Hepatocyte (in vitro differentiated cells): ENCODE measurements around the gene RNF41. TPM values are rescaled to one million over a fixed set of nuclear protein-coding genes. Genes with fewer than 3 reads are reported as not detected.

Experiments
- DNase-seq: peaks from one replicate; pipeline ENCODE4 v3.0.0-alpha.2; 2016; ENCODE audit warnings: low spot score
- H2AFZ ChIP-seq: fragments of 200-600 bp; sonication (generic); 2 replicates; pipeline ENCODE4 v1.6.0; 2016; ENCODE audit warnings: antibody characterized with exemption, mild to moderate bottlenecking
- H3K27ac ChIP-seq: fragments of 200-600 bp; sonication (generic); 2 replicates; pipeline ENCODE4 v1.5.1; 2016; ENCODE audit warnings: mild to moderate bottlenecking
- H3K27me3 ChIP-seq: fragments of 200-600 bp; sonication (generic); 2 replicates; pipeline ENCODE4 v1.6.1; 2016
- H3K36me3 ChIP-seq: fragments of 200-600 bp; sonication (generic); replicated peaks from 2 replicates; pipeline ENCODE4 v1.5.1; 2016; ENCODE audit warnings: low read depth; ENCODE audit not compliant: insufficient read depth
- H3K4me1 ChIP-seq: fragments of 200-600 bp; sonication (generic); 2 replicates; pipeline ENCODE4 v1.5.1; 2016; ENCODE audit warnings: mild to moderate bottlenecking, moderate library complexity; ENCODE audit not compliant: insufficient read depth
- H3K4me2 ChIP-seq: fragments of 200-600 bp; sonication (generic); 2 replicates; pipeline ENCODE4 v1.6.0; 2016
- H3K4me3 ChIP-seq: fragments of 200-600 bp; sonication (generic); 2 replicates; pipeline ENCODE4 v1.5.1; 2016; ENCODE audit warnings: mild to moderate bottlenecking
- H3K79me2 ChIP-seq: fragments of 200-600 bp; sonication (generic); 2 replicates; pipeline ENCODE4 v1.6.0; 2017; ENCODE audit warnings: mild to moderate bottlenecking
- H3K9me2 ChIP-seq: fragments of 200-600 bp; sonication (generic); replicated peaks from 2 replicates; pipeline ENCODE4 v1.6.0; 2017; ENCODE audit warnings: mild to moderate bottlenecking; ENCODE audit not compliant: insufficient read depth
- H3K9me3 ChIP-seq: fragments of 200-600 bp; sonication (generic); 2 replicates; pipeline ENCODE4 v1.5.1; 2016; ENCODE audit warnings: low read depth, mild to moderate bottlenecking
- H4K20me1 ChIP-seq: fragments of 200-600 bp; sonication (generic); 2 replicates; pipeline ENCODE4 v1.6.0; 2016; ENCODE audit warnings: mild to moderate bottlenecking; ENCODE audit not compliant: insufficient read depth, poor library complexity, severe bottlenecking
- EZH2 ChIP-seq: fragments of 200-600 bp; sonication (generic); IDR thresholded peaks from 2 replicates; pipeline ENCODE4 v1.6.1; 2016; ENCODE audit warnings: antibody characterized with exemption, mild to moderate bottlenecking, borderline replicate concordance
- EZH2phosphoT487 ChIP-seq: fragments of 200-600 bp; sonication (generic); IDR thresholded peaks from one replicate; pipeline ENCODE4 v1.6.1; 2018; ENCODE audit warnings: antibody characterized with exemption, mild to moderate bottlenecking, low read depth, moderate library complexity; ENCODE audit not compliant: unreplicated experiment, severe bottlenecking
- WGBS: methylation state at CpG from one replicate; pipeline ENCODE4 v1.1.6; 2016; ENCODE audit warnings: low lambda C conversion rate; ENCODE audit errors: missing lambda C conversion rate; 5-methylcytosine and 5-hydroxymethylcytosine counted together
- polyA plus RNA-seq: library from polyadenylated mRNA; unstranded; fragments of >200 nt; fragmentation: Nextera tagmentation; extraction: Ambion mirVana; gene quantifications from 2 replicates; pipeline ENCODE4 v1.2.1, GENCODE V29; 2016
- total RNA-seq: library from RNA; depleted of rRNA; stranded (reverse); fragments of >200 nt; gene quantifications from 2 replicates; pipeline ENCODE4 v1.2.3, GENCODE V29; 2014
- TF ChIP-seq, protein P1 (sequence below): fragments of 200-600 bp; sonication (generic); IDR thresholded peaks from 2 replicates; pipeline ENCODE4 v1.5.1; 2016; ENCODE audit warnings: antibody characterized with exemption, mild to moderate bottlenecking; ENCODE audit not compliant: poor library complexity

RNF41 gene
- total and polyA plus RNA-seq, 2 experiments from 2014 or later = 22.5 to 47.6 TPM

DNA sequence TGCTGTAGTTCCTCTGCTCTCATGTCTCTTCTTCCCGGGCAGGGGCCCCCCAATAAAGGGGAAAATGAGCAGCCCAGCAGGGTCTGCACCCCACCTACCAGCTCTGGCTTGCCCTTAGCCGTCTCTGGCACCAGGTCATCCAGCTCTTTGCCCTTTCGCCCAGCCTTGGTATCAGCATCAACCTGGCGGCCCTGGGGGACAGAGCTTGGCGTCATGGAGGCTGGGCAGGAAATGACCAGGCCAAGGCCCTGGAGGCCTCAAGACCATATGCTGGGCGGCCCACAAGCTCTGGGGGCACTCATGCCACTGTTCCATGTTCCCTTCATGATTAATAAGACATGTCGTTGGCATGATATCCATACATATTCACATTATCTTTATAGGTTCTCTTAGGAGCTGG lies 48.9 kb downstream of the RNF41 start:
- no peak overlapping the region for H3K4me3 ChIP-seq
- H3K9me3 ChIP-seq = no peaks in the 10 kb centered on the region
- WGBS = 99% methylated on average over 7 of the region's 7 CpGs
- H3K79me2 ChIP-seq = no peaks in the 10 kb centered on the region
- no peak overlapping the region for H3K4me2 ChIP-seq
- no peaks in the 10 kb centered on the region for H4K20me1 ChIP-seq
- H3K27me3 ChIP-seq = no peaks in the 10 kb centered on the region
- no peak for DNase-seq
- no peaks in the 10 kb centered on the region for H3K36me3 ChIP-seq
- TF ChIP-seq, protein P1, sequence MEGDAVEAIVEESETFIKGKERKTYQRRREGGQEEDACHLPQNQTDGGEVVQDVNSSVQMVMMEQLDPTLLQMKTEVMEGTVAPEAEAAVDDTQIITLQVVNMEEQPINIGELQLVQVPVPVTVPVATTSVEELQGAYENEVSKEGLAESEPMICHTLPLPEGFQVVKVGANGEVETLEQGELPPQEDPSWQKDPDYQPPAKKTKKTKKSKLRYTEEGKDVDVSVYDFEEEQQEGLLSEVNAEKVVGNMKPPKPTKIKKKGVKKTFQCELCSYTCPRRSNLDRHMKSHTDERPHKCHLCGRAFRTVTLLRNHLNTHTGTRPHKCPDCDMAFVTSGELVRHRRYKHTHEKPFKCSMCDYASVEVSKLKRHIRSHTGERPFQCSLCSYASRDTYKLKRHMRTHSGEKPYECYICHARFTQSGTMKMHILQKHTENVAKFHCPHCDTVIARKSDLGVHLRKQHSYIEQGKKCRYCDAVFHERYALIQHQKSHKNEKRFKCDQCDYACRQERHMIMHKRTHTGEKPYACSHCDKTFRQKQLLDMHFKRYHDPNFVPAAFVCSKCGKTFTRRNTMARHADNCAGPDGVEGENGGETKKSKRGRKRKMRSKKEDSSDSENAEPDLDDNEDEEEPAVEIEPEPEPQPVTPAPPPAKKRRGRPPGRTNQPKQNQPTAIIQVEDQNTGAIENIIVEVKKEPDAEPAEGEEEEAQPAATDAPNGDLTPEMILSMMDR = no peak
- no peak for TF ChIP-seq EZH2
- TF ChIP-seq EZH2phosphoT487 = no peak
- H3K27ac ChIP-seq = no peak overlapping the region
- H2AFZ ChIP-seq = no peak overlapping the region
- H3K9me2 ChIP-seq = no peaks in the 10 kb centered on the region
- H3K4me1 ChIP-seq = no peaks in the 10 kb centered on the region

DNA sequence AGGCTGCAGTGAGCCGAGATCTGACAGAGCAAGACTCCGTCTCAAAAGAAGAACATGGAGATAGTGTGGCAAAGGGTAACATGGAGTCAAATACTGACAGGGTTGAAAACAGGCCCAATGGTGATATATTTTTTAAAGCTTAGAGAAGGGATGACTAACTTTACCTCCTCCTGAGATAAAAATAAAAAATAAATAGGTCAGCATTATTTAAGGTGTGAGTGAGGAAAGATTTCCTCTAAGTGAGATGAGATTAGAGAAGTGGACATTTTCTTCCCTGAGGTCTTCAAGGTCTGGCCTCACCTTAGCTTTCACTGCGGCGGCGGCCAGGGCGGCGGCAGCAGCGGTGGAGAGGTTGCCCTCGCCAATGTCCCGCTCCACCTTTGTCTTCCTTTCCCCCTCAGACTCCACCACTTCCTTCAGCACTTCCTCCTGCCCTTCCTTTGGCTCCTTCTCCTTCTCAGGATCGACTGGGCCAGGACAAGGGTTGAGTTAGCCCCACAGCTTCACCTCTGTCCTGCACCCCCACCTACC lies 52.4 kb downstream of the RNF41 start:
- H3K4me1 ChIP-seq = no peaks in the 10 kb centered on the region
- H2AFZ ChIP-seq = no peak overlapping the region
- H3K4me2 ChIP-seq = no peak overlapping the region
- H4K20me1 ChIP-seq = no peaks in the 10 kb centered on the region
- no peak overlapping the region for H3K27ac ChIP-seq
- WGBS = 99% methylated on average over 11 of the region's 11 CpGs
- no peak for TF ChIP-seq EZH2
- TF ChIP-seq, protein P1 = no peak
- H3K27me3 ChIP-seq = no peaks in the 10 kb centered on the region
- no peaks in the 10 kb centered on the region for H3K36me3 ChIP-seq
- H3K9me2 ChIP-seq = no peaks in the 10 kb centered on the region
- H3K9me3 ChIP-seq = no peaks in the 10 kb centered on the region
- DNase-seq = no peak
- no peaks in the 10 kb centered on the region for H3K79me2 ChIP-seq
- no peak overlapping the region for H3K4me3 ChIP-seq

DNA sequence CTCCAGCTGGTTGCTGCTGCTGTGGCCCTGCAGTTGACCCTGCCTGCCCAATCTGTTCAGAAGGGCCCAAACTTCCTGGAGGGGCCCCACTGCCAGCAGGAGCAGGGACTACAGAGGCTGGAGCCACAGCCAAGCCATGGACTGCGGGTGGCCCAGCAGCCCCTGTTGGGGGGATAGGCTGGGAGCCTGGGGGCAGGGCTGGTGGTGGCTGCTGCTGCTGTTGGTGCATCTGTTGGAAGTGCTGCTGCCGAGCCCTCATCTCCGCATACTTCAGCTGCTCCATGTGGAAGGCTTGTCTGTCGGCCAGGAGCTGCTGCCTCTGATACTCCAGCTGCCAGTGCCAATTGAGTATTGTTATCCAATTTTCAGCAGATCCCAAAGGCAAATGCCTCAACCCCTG lies 56.4 kb downstream of the RNF41 start:
- Histone ChIP-seq H3K4me1 (peaks cover 12% of the 10 kb centered on the region), H3K36me3 (no peaks in the 10 kb centered on the region), H4K20me1 (peaks cover 16% of the 10 kb centered on the region), H3K27ac (no peak overlapping the region), H3K4me2 (no peak overlapping the region), H3K27me3 (no peaks in the 10 kb centered on the region), H3K4me3 (no peak overlapping the region), H2AFZ (no peak overlapping the region), H3K9me2 (no peaks in the 10 kb centered on the region), H3K79me2 (peaks cover 11% of the 10 kb centered on the region), H3K9me3 (no peaks in the 10 kb centered on the region)
- DNase-seq = no peak
- TF ChIP-seq EZH2phosphoT487 (no peak), EZH2 (no peak)
- TF ChIP-seq, protein P1 = no peak
- 88% methylated on average over 4 of the region's 4 CpGs for WGBS

DNA sequence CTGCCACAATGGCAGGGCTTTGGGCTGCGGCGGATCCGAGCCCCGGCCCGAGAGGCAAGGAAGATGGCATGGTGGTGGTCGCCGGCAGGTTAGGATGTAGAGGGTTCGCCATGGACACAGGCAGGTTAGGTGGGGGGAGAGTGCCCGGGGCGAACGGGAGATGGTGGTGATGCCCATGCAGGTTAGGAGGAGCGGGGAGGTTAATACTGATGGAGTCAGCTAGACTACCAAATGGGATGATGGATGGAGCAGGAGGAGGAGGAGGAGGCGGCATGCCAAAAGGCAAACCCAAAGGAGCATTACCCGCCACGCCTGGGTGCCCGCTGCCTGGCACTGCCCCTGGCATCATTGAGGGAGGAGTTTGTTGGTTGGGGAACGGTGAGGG lies 57.4 kb downstream of the RNF41 start:
- H3K9me3 ChIP-seq = no peaks in the 10 kb centered on the region
- peaks cover 26% of the 10 kb centered on the region for H4K20me1 ChIP-seq
- no peak overlapping the region for H3K27ac ChIP-seq
- H3K4me1 ChIP-seq = peaks cover 22% of the 10 kb centered on the region
- no peak overlapping the region for H3K4me2 ChIP-seq
- H2AFZ ChIP-seq = no peak overlapping the region
- H3K27me3 ChIP-seq = no peaks in the 10 kb centered on the region
- TF ChIP-seq EZH2 = no peak
- TF ChIP-seq, protein P1 = no peak
- no peak for TF ChIP-seq EZH2phosphoT487
- 97% methylated on average over 17 of the region's 17 CpGs for WGBS
- H3K4me3 ChIP-seq = no peak overlapping the region
- no peak for DNase-seq
- H3K36me3 ChIP-seq = no peaks in the 10 kb centered on the region
- H3K9me2 ChIP-seq = no peaks in the 10 kb centered on the region
- peaks cover 21% of the 10 kb centered on the region for H3K79me2 ChIP-seq
